ENCODE measurements around the gene TELO2.

DNA sequence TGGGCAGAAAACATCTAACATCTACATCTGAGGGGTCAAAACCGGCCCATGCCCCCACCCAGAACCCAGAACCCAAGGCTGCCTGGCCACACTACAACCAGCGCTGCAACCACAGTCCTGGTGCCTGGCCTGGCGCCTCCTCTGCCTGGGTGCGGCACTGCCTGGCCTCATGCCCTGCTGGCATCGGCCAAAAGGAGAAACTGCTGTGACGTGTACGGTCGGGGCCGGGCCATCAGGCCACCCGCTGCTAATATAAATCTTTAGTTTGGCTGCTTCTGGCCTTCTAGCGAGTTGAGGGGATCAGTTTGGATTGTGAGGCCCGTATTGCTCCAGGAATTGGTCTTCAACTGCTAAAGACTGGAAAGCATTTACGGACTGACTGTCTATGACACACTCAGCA is 63.1 kb downstream of the TELO2 start:
- TF ChIP-seq, protein P1, sequence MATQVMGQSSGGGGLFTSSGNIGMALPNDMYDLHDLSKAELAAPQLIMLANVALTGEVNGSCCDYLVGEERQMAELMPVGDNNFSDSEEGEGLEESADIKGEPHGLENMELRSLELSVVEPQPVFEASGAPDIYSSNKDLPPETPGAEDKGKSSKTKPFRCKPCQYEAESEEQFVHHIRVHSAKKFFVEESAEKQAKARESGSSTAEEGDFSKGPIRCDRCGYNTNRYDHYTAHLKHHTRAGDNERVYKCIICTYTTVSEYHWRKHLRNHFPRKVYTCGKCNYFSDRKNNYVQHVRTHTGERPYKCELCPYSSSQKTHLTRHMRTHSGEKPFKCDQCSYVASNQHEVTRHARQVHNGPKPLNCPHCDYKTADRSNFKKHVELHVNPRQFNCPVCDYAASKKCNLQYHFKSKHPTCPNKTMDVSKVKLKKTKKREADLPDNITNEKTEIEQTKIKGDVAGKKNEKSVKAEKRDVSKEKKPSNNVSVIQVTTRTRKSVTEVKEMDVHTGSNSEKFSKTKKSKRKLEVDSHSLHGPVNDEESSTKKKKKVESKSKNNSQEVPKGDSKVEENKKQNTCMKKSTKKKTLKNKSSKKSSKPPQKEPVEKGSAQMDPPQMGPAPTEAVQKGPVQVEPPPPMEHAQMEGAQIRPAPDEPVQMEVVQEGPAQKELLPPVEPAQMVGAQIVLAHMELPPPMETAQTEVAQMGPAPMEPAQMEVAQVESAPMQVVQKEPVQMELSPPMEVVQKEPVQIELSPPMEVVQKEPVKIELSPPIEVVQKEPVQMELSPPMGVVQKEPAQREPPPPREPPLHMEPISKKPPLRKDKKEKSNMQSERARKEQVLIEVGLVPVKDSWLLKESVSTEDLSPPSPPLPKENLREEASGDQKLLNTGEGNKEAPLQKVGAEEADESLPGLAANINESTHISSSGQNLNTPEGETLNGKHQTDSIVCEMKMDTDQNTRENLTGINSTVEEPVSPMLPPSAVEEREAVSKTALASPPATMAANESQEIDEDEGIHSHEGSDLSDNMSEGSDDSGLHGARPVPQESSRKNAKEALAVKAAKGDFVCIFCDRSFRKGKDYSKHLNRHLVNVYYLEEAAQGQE (IDR thresholded peaks at IDR 0.05) = no peak
- TF ChIP-seq CTCF (IDR thresholded peaks at IDR 0.05; ENCODE audit: low read depth, low read length, missing input control) (no peak), ATF3 (IDR thresholded peaks at IDR 0.05) (no peak), JUND (IDR thresholded peaks at IDR 0.05) (no peak), SP1 (IDR thresholded peaks at IDR 0.05) (no peak), TAF1 (conservative IDR thresholded peaks at IDR 0.05) (no peak), FOXA1 (IDR thresholded peaks at IDR 0.05) (no peak), RAD21 (IDR thresholded peaks at IDR 0.05) (no peak), ZBTB33 (IDR thresholded peaks at IDR 0.05) (no peak)
